ENCODE data around the gene XPO6.
"Not testable (repeated sequence)": the region's sequence is repeated elsewhere in the genome, so short reads cannot be mapped to it uniquely, and the experiment has no call there.

XPO6 gene

DNA sequence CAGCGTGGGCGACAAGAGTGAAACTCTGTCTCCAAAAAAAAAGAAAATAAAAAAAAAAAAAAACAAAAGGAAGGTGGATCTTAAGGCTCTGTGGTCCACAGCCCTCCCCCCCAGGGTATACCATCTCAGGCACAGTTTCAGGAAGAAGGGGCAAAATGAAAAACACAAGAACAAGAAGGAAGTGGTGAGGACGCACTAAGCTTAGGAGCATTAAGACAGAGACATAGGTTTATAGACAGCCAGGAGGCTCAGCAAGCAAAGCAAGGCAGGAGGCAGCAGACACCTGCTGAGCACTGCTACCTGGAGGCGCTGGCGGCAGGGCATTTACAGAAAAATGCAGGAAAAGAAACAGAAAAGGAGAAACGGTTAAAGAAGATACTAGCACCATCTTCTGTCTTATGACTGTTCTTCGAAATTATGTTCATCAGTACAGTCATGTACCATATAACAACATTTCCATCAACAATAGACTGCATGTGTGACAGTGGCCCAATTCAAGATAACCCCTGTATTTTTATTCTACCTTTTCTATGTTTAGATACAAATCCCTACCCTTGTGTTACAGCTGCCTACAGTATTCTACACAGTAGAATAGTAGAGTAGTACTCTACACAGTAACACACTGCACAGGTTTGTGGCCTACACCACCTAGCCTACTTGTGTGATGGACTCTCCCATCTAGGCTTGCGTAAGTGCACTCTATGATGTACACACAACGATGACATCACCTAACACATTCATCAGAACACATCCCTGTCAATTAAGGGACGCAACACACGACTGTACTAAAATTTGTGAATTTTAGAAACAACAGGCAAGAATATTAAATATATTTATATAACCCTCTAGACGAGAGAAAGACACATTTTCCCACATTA, 62.5 kb downstream of the XPO6 start:
- DNase-seq (ENCODE audit: low read depth), result no peak

DNA sequence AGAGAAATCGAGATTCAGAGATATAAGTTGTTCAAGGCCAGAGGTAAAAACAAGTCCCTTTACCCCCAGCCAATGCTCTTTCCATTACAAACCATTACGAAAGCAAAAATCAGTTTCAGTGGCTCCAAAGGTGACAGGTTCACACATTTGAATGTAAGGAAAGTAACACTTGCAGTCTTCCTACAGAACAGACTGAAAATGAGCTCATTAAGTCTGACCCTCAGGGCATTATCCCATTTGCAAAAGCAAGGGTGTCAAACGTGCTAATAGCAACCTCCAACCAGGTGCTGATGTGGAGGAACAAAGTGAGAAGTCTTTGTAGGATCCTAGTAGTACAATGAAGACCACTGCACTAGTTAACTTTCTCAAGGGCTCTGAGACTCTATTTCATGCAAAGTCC, 65.2 kb downstream of the XPO6 start:
- no peak for DNase-seq (ENCODE audit: low read depth)

DNA sequence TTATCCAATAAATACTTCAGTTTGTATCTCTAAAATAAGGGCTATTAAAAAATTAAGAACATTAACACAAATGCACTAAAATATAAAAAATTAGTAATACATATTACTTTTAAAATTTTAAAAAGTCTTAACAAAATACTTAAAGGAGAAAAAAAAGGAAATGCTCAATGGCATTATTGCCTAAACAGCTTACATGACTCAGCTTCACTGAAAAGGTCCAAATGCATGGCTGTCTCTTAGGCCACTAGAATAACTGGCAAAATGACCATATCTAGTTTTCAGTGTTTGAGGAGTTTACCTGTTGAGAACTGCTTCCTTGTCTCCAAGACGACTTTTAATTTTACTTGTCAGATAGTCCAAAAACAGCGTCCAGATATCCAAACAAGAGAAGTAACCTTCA, 66.0 kb downstream of the XPO6 start:
- no peak for DNase-seq (ENCODE audit: low read depth)

DNA sequence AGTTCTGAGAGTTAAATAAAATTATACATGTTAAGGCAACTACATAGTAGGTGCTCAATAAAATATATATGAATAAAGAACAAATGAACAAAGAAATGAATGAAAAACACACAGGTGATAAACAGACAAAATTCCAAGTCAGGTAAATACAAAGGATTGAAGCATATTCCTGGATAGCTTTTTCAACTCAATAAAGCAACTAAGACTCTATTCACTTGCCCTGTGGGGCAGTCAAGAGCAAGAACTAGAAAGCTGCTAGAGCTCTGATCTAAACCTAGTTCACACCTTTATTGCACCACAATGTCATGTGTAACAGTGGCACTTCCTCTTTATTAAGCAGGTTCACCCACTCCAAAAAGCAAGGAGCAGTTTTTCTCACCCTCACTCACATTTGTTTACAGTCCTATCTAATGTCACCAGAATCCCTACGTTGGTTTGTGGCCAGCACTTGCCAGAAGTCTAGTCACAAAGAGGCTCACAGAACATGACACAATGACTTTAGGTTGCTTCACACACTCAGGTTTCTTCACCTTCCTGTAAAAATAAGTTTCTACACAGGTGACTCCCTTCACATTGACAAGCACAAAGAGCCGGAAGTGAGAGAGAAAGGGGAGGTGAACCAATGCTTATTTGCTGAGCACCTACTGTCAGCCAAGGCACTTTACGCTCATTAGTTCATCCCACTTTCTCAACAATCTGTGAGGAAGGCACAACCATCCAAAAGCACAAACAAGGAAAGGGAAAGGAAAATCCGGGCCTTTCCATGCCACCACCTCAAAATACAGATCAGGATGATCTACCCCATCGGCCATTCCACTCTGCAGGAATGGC, 70.8 kb downstream of the XPO6 start:
- peak; percentile 38 for DNase-seq (ENCODE audit: low read depth)

DNA sequence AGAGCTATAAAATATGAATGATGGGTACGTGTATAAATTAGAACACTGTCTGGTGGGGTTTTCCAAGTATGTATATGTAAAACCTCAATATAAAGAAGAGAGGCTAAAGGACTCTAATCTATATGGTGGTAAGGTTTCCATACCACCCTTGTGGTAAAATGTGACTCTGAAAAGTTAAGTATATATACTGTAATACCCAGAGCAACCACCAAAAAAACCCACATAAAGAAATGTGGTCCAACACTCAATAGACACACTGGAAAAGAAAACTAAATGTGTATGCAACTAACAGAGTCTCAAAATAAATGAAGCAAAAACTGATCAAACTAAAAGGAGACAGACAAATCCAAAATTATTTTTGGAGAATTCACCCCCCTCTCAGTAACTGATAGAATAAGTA, 72.2 kb downstream of the XPO6 start:
- DNase-seq (ENCODE audit: low read depth), result no peak

GRCh38 chr16:28136751-28137434, 74.9 kb downstream of the XPO6 start:
- no peak for DNase-seq (ENCODE audit: low read depth)

DNA sequence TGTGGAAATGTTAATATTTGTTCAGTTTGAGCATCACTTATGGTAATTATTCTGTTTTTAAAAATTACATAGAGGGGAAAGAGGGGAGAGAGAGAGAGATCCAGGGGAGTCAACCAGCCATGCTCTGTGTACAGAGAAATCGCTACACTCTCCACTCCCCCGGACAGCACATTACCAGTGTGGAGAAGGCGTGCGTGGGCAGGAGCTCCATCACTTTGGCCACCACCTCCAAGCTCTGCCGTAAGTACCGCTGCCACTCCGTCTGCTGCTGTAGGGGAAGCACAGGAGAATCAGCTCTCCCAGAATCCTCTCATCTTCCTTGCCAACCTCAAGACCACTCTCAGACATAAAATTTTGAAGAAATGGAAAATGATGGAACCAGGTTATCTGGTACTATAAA, 78.1 kb downstream of the XPO6 start:
- no peak for DNase-seq (ENCODE audit: low read depth)

DNA sequence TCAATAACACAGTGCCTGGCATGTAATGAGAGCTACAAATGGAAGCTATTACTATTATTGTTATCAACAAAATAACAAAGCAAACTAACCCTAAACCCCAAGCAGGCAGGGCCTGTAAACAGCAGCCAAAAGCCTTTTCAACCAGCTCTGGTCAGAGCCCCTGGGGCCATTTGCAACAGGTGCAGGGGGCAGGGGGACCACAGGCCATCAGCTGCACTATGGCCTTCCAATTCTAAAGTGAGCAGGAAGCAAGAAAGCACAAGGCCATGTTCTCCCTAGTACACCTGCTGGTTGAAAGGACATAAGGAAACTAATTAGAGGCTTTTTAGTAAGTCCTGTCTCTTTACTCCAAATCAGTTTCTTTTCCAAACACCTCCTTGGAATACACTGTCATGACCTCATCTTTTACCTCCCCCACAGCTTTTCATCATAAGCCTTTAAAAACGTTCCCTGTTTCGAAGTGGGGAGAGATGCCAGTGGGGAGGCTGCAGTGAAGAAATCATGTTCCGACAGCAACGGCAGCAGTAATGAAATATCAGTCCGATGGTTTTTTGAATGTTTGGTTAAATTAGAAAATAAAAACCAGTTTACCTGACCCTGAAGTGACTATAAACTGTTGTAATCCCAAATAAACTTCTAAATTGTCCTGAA, 79.9 kb downstream of the XPO6 start:
- no peak for DNase-seq (ENCODE audit: low read depth)

DNA sequence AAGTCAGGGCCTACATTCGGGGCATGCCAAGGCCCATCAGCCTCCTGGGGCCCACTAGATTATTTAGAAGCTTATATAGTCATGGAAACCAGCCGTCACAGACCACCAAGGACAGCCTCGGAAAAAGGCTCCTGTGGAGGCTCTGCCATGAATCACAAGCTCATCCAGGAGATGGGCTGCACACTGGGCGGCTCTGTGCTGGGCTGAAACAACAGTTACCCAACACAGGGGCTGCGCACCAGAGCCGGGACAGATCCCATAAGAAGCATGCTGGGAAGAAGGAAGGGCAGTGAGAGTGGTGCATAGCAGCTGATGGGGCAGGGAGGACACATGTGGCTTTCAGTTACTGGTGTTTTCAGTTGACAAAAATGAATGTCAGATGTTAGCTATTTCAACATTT, 80.6 kb downstream of the XPO6 start:
- no peak for DNase-seq (ENCODE audit: low read depth)

GRCh38 chr16:28130099-28131088, 81.4 kb downstream of the XPO6 start:
- no peak for DNase-seq (ENCODE audit: low read depth)

DNA sequence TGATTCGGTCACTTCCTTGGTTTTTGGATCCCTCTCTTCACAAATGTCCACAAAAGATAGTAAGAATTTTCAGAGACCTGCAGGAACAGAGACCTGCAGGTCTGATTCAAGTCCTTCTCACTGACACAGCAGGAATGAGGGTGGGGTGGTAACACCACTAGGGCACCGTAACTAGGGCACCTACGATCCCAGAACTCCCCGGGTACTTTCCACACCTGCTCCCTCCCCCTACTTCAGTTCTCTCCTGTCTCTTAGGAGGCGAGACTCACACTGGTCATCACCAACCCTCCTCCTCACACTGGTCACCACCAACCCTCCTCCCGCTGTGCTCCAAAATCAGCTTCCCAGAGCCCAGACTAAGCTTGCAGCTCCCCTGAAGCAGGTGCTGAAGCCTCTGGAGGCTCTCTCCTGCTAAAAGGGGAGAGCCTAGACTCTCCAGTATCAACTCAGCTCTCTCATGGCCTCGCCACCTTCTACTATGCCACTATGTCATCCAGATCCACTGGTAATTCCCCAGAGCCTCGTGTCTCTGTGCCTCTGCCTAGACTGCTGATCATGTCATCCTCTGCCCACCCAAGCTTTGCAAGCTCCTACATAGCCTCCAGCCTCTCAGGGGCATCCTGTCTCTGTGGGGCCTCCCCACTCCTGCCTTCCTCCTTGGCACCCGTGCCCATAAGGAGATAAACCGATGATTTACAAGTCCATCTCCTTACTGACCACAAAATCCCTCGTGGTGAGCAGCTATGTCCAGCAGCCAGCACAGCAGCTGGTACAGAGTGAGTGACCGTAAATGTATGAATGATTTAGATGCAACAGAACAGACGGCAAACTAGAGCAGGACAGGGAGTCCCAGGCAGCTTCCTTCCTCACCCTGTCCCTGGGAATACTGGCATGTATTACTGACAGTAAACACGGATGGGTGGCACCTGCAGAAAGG, 84.8 kb downstream of the XPO6 start:
- no peak for DNase-seq (ENCODE audit: low read depth)

- no peak for DNase-seq (ENCODE audit: low read depth)
These were observed 86.2 kb downstream of the XPO6 start for GRCh38 chr16:28125592-28125991.

DNA sequence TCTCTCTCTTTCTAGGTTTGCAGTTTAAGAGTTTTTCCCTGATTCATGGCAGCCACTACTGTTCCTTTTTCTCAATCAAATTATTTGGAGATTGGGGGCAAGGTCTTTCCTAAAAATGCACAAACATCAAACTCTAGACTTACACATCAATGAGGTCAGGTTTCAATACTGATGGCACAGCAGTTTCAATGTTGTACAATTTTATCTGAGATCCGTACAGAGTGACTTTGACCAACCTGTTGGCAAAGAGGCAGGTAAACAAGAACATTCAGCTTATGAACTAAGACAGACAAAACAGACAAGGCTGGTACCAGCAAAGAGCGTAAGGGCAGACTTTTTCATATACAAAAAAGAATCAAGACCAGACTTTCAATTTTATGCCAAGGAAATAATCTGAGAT, 90.2 kb downstream of the XPO6 start:
- no peak for DNase-seq (ENCODE audit: low read depth)

GRCh38 chr16:28120754-28121153, 91.0 kb downstream of the XPO6 start:
- no peak for DNase-seq (ENCODE audit: low read depth)

- no peak for DNase-seq (ENCODE audit: low read depth)
These were observed 93.1 kb downstream of the XPO6 start for GRCh38 chr16:28118637-28119036.

GRCh38 chr16:28117168-28117565, 94.6 kb downstream of the XPO6 start:
- DNase-seq (ENCODE audit: low read depth), result no peak

- not testable (repeated sequence) for DNase-seq (ENCODE audit: low read depth)
These were observed 95.9 kb downstream of the XPO6 start for GRCh38 chr16:28115866-28116265.

- no peak for DNase-seq (ENCODE audit: low read depth)
These were observed 98.9 kb downstream of the XPO6 start for GRCh38 chr16:28112908-28113307.

GRCh38 chr16:28110977-28111376, 100.8 kb downstream of the XPO6 start:
- DNase-seq (ENCODE audit: low read depth), result no peak

DNA sequence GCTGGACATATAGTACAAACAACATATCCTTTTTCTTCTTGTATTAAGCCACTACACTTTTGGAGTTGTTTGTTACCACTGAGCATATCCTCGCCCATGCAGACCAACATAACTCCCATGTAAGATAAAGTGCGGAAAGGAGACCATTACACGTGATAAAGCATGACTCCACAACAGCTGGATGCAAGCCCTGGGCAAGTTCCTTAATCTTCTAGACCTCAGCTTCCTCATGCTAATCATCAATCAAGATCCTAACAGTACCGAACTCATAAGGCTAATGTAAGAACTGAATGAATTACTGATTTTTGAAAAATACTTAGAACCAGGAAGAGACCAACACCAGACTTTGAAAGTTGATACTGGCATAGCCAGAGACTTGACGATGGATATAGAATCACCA, 101.3 kb downstream of the XPO6 start:
- no peak for DNase-seq (ENCODE audit: low read depth)

Data from stimulated activated CD8-positive, alpha-beta memory T cell treated with anti-CD3 and anti-CD28 coated beads, Interleukin-15, amount 100 ng/mL, for 1 hour (primary cell).